Endothelial cell of hepatic sinusoid (primary cell): ENCODE data around the gene C6.
"Not testable (repeated sequence)": the region's sequence is repeated elsewhere in the genome, so short reads cannot be mapped to it uniquely, and the experiment has no call there.

Experiments
- in situ Hi-C: cut with HindIII; loops from 2 replicates; pipeline ENCODE4 v1.10.0; 2017; ENCODE audit warnings: low sequenced_read_pairs

The C6 gene

DNA sequence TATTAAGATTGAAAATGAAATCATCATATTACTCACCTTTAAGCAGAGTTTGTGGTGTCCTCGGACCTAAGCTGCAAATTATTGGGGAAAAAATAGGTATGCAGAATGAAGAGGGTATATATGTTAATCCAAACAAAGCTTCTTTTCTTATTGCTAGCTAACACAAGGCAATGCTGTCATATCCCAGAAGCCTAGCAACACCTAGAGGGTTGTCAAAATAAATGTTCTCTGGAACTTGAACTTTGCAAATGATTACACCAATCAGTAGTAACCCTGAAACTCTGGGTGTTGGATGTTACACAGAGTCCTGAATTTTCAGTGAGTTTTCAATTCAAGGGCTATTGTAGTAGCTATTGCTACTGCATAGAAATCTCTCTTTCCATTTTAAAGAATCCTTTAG, at the start of gene C6:
Gene C6, minus strand, starts transcription at position 193 of the 400 bp plus-strand sequence. CDS start 10,302 bp downstream, outside the sequence.
- in situ Hi-C loops, result no loop called here

DNA sequence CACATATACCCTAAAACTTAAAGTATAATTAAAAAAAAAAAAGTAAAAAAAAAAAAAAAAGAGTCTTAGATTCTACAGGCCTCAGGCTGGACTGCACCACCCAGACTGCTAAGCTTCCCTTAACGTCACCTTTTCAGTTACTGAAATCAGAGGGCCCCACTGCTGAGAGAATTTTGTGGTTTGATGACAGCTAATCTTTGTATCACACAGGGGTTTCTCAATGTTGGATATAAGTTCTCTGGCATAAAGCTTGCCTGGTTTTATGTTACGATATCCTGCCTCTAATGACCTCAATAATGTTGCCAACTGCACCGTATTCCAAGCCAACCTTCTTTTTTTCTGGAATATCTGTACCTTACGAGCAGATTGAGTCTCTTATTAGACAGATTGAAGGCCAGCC, 43.1 kb upstream of the C6 start:
- in situ Hi-C loops, result no loop called here

DNA sequence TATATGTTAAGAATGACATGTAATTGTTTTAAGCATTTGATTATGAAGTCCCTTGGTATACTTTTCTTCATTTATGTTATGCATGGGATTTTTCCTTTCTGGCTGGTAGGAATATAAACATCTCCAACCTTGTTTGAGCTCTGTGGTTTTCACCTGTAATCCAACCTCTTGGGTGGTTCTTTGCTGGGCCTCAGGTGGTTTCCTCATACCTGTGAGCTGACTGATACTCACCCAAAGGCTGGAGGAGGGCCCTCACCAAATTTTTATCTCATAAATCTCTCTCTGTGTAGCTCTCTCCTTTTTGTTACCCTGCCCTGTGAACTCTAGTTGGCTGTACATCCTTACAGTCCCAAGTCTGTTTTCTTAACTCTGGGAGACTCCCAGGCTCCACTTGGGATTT, 39.8 kb upstream of the C6 start:
- in situ Hi-C loops, result no loop called here

GRCh38 chr5:41252036-41252435, 38.7 kb upstream of the C6 start:
- in situ Hi-C loops, result no loop called here

DNA sequence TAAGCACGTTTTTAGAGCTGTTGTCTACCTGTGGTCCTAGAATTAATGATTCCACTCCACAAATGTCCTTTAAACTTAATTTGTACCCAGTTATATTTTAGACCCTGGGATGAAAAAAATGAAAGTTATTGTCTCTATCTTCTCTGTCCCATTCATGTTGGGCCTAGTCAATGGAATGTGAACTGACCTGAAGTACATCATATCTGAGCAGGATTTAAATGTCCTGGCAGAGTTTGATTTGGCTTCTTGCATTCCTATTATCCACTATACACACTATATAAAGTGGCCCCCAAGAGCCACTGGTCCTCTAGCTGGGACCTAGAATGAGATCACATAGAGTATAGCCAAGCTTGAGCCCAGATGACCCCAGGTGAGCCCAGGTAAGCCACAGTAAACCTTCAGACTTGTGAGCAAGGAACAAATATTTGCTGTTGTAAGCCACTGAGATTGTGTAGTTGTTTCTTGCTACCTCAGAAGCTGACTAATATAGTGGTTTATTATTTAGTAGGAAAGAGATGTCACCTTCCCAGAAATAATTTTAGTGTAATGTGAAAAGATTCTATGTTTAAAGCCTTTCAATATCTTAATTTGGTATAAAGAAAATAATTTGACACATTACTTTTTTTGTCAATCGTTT, 37.1 kb upstream of the C6 start:
- in situ Hi-C loops, result no loop called here

- in situ Hi-C loops, result no loop called here
Measured at GRCh38 chr5:41247135-41247534, 33.8 kb upstream of the C6 start.

- in situ Hi-C loops, result no loop called here
Measured at GRCh38 chr5:41246376-41246775, 33.0 kb upstream of the C6 start.

- in situ Hi-C loops, result no loop called here
Measured at GRCh38 chr5:41243558-41243957, 30.2 kb upstream of the C6 start.

DNA sequence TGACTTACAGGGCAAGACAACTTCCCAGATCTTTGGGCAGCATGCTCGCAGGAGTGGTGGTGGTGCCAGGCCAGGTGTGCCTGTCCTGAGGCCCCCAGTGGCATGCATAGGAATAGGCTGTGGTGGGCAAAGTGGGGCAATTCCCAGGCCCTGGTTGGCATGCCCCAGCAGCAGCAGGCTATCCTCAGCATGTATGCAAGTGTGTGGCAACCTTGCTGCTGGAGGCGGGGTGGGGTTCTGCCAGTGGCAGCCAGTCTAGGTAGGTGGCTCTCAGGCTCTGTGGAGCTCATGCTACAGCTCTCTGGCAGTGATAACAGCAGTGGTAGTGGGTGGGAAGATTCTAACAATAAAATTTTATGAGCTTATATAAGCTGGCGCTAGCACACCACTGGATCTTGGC, 27.7 kb upstream of the C6 start:
- in situ Hi-C loops, result no loop called here

GRCh38 chr5:41240390-41240789, 27.1 kb upstream of the C6 start:
- in situ Hi-C loops, result no loop called here

GRCh38 chr5:41234475-41234874, 21.1 kb upstream of the C6 start:
- in situ Hi-C loops, result no loop called here

DNA sequence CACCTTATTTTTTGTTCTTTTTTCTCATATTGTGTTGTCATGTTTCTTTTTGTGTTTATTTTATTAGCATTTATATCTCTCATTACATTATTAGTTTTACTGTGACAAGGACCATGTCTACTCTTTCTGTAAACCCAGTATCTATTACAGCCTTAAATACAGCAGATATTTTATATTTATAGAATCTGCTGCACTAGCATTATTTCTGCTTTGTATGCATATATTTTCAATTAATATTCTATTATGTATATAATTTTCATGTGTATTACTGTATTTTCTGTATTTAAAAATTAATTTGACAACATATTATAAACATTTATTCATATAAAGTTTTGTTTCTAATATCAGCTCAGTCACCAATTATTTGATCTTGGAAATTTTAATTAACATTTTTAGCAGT, 19.5 kb upstream of the C6 start:
- in situ Hi-C loops, result no loop called here

DNA sequence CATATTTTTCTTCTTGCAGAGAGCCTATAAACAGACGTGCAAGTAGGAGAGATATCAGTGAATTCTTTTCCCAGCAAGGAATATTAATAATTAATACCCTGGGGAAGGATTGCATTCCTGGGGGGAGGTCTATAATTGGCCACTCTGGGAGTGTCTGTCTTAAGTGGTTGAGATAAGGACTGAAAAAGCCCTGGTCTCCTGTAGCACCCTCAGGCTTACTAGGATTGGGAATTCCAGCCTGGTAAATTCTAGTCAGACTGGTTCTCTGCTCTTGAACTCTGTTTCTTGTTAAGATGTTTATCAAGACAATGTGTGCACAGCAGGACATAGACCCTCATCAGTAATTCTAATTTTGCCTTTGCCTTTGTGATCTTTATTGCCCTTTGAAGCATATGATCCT, 16.9 kb upstream of the C6 start:
- in situ Hi-C loops, result not testable (repeated sequence)

GRCh38 chr5:41223962-41224361, 10.6 kb upstream of the C6 start:
- in situ Hi-C loops, result no loop called here

DNA sequence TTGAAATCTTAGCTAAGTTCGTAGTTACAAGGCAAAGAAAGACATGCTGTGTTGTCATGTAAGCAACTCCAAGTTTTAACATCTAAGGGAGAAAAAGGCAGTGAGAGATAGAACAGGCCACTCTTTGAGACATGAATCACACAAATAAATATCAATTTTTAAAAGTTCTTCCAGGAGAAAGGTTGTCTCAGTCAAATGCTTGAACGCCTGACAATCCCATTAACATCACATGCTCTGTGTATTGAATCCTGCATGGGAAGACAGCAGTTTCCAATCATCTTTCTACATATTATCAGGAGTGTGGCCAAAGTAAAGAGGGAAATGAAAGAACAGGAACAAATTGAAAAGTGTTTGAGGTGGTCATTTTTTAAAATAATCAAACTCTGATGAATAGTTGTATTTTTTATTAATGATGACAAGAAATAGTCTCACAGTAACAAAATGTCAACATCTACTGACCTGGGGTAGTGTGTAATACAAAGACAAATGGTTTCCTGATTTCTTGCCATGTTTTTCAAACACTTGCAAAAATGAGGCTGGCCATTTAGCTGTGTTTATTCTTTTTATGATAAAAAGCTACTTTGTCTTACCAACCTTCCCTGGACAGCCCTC, 6.4 kb upstream of the C6 start:
- in situ Hi-C loops, result no loop called here

DNA sequence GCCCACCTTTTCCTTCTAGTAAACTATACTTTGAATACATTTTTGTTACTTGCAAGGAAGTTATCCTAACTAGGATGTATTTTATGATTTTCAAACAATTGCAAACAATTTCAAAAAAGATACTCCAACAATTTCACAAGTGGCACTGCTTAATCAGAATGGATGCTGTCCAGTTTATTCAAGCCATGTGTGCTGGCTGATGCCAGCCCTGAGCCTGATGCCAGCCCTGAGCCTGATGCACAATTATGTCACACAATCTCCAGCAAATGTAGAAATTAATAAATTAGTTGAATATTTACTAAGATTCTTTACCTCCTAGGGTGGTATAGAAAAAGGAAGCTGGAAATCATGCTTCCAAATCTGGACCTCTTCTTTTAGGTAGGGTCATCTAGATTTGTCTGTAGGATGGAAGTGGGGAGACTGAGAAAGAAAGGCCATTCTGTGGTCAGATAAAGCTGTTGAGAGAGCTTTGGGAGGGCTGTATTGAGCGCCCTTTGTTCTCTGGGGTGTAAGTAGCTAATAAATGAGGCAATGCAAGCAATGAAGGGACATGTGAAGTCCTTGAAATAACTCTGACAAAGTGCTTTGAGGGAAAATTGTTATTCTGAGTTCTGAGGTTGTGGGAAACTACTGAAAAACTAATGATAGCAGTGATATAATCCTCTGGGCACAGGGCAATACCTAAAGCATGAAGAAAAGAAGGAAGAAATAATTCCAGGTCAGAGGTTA, 5.8 kb upstream of the C6 start:
- in situ Hi-C loops, result no loop called here

DNA sequence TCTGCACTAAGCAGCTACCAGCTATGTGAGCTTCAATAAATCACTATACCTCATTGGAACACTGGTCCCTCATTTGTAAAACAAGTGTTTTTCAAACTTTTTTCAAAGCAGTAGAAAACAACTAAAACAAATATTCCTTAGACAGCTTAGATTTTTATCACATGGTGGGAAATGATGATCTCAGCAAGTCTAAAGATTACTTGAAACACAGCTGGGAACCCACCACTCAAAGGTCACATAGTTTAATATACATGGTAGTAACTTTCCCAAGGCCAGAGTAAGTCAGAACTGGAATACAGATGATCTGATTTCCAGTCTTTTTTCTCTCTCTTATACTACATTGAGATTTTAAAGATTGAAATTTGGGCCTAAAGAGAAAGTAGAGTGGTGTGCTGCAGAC, 850 bp upstream of the C6 start:
- in situ Hi-C loops, result no loop called here

GRCh38 chr5:41212935-41213334, 397 bp downstream of the C6 start:
- in situ Hi-C loops, result no loop called here

- in situ Hi-C loops, result no loop called here
Measured at GRCh38 chr5:41211417-41211816, 1.9 kb downstream of the C6 start.

GRCh38 chr5:41205475-41205874, 7.9 kb downstream of the C6 start:
- in situ Hi-C loops, result not testable (repeated sequence)

GRCh38 chr5:41203033-41203432, 10.3 kb downstream of the C6 start:
- in situ Hi-C loops, result no loop called here

DNA sequence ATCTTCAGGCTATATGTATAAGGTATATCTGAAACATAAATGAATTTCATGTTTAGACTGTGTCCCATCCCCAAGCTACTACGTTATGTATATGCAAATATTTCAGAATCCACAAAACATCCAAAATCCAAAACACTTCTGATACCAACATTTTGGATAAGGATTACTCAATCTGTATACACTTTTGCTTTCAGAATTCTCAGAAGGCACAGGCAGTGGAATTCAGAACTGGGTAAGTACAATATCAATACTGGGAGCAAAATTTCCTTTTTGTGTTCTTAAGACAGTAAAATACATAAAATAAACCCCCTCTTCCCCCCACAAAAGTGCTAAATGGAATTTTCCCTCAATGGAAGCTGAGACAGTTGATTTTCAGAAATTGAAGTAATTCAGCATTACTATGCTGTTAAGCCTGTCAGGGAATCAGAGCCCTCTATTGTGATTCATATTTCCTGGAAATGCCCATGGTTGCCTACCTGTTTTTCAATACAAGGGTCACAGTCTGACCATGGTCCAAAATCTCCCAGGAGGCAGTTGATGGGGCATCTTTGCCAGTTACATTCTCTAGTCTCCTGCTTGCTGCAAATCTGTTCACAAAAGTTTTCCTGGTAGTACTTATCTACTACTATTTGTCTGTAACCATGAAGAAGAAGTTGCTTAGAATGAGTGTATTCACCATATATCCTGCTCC, 12.1 kb downstream of the C6 start:
- in situ Hi-C loops, result no loop called here
